ENCODE data around the gene MROH2A. TPM values are rescaled to one million over a fixed set of nuclear protein-coding genes. Genes with fewer than 3 reads are reported as not detected.

The MROH2A gene
- total and polyA plus RNA-seq, 4 donors = 0.80 TPM; not detected in 3

GRCh38 chr2:233811087-233811486 is 33.0 kb downstream of the MROH2A start:
- no peak for ATAC-seq (ENCODE audit: insufficient read depth, low FRiP score)
- Histone ChIP-seq H3K9me3 (ENCODE audit: control insufficient read depth in 4 of 4, insufficient read depth in 3 of 4, low read length in 3 of 4) (peaks cover 0 to 2% (median 0%) of the 10 kb centered on the region in 4 donors), H3K36me3 (ENCODE audit: control insufficient read depth in 4 of 4, insufficient read depth in 4 of 4, low read length in 4 of 4) (no peaks in the 10 kb centered on the region), H3K9ac (ENCODE audit: insufficient read depth in 1 of 2, low read length in 2 of 2) (no peak overlapping the region), H3K4me3 (no peak overlapping the region), H3K27ac (ENCODE audit: low read depth in 1 of 2, low read length in 1 of 2) (no peak overlapping the region), H3K27me3 (ENCODE audit: control insufficient read depth in 3 of 3, insufficient read depth in 3 of 3, low read length in 2 of 3) (no peaks in the 10 kb centered on the region), H3K4me1 (ENCODE audit: control insufficient read depth in 5 of 5, insufficient read depth in 5 of 5, low read length in 5 of 5) (no peaks in the 10 kb centered on the region)
- WGBS, 2 donors = 69 to 74% methylated on average over 4 of the region's 4 CpGs
- DNase-seq = no peak
- TF ChIP-seq CTCF (IDR thresholded peaks at IDR 0.05; ENCODE audit: control extremely low read depth, extremely low read depth) = no peak

GRCh38 chr2:233811732-233812131 is 33.6 kb downstream of the MROH2A start:
- WGBS, 2 donors = 87 to 96% methylated on average over 8 of the region's 8 CpGs

GRCh38 chr2:233813236-233814055 is 35.3 kb downstream of the MROH2A start:
- Histone ChIP-seq H3K27me3 (ENCODE audit: control insufficient read depth in 3 of 3, insufficient read depth in 3 of 3, low read length in 2 of 3) (no peaks in the 10 kb centered on the region), H3K36me3 (ENCODE audit: control insufficient read depth in 4 of 4, insufficient read depth in 4 of 4, low read length in 4 of 4) (no peaks in the 10 kb centered on the region), H3K4me3 (no peak overlapping the region), H3K4me1 (ENCODE audit: control insufficient read depth in 5 of 5, insufficient read depth in 5 of 5, low read length in 5 of 5) (no peaks in the 10 kb centered on the region), H3K9ac (ENCODE audit: insufficient read depth in 1 of 2, low read length in 2 of 2) (no peak overlapping the region), H3K27ac (ENCODE audit: low read depth in 1 of 2, low read length in 1 of 2) (no peak overlapping the region), H3K9me3 (ENCODE audit: control insufficient read depth in 4 of 4, insufficient read depth in 3 of 4, low read length in 3 of 4) (peaks cover 0 to 2% (median 0%) of the 10 kb centered on the region in 4 donors)
- DNase-seq (no peak), ATAC-seq (ENCODE audit: insufficient read depth, low FRiP score) (no peak)
- WGBS, 2 donors = 85 to 88% methylated on average over 3 of the region's 3 CpGs
- TF ChIP-seq CTCF (IDR thresholded peaks at IDR 0.05; ENCODE audit: control extremely low read depth, extremely low read depth) = no peak

More at GRCh38 chr2:233811732-233812131, 33.6 kb downstream of the MROH2A start:
- H3K4me3 ChIP-seq = no peak overlapping the region
- no peak overlapping the region for H3K27ac ChIP-seq (ENCODE audit: low read depth in 1 of 2, low read length in 1 of 2)
- H3K36me3 ChIP-seq (ENCODE audit: control insufficient read depth in 4 of 4, insufficient read depth in 4 of 4, low read length in 4 of 4) = no peaks in the 10 kb centered on the region
- no peak for TF ChIP-seq CTCF (IDR thresholded peaks at IDR 0.05; ENCODE audit: control extremely low read depth, extremely low read depth)
- DNase-seq (no peak), ATAC-seq (ENCODE audit: insufficient read depth, low FRiP score) (no peak)
- H3K9ac ChIP-seq (ENCODE audit: insufficient read depth in 1 of 2, low read length in 2 of 2) = no peak overlapping the region
- H3K27me3 ChIP-seq (ENCODE audit: control insufficient read depth in 3 of 3, insufficient read depth in 3 of 3, low read length in 2 of 3) = no peaks in the 10 kb centered on the region
- H3K9me3 ChIP-seq (ENCODE audit: control insufficient read depth in 4 of 4, insufficient read depth in 3 of 4, low read length in 3 of 4) = peaks cover 0 to 2% (median 0%) of the 10 kb centered on the region in 4 donors
- no peaks in the 10 kb centered on the region for H3K4me1 ChIP-seq (ENCODE audit: control insufficient read depth in 5 of 5, insufficient read depth in 5 of 5, low read length in 5 of 5)
